ENCODE results near the gene LDLRAD3. TPM values are rescaled to one million over a fixed set of nuclear protein-coding genes. Genes with fewer than 3 reads are reported as not detected.
A peak's percentile ranks its signal among the peaks of the same experiment; 100 is the strongest.
"Not testable (repeated sequence)": the region's sequence is repeated elsewhere in the genome, so short reads cannot be mapped to it uniquely, and the experiment has no call there.

LDLRAD3 gene
- total RNA-seq, 2 donors from 2014 or later: 0.10 to 1.8 TPM

DNA sequence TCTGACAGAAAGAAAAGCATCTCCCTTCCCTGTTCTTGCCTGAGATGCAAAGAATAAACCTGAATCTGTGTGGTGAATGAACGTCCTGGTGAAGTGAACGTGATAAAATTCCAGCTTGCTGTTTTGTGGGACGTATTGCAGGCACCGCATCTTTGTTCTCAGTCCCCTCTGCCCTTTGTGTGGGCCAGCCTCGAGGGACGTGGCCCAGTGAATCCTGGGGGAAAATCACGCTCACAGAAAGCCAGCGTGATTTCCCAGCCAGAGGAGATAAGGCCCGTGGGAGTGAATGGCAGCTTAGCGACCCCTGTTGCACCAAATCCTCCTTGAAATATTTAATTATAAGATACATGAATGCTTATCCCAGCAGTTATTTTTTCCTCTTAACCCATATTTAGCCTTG lies 216.2 kb downstream of the LDLRAD3 start:
- H3K4me1 Mint-ChIP-seq (ENCODE audit: low read depth in 2 of 2): no peaks in the 10 kb centered on the region
- H3K27me3 Mint-ChIP-seq: peaks cover 18 to 39% of the 10 kb centered on the region in 2 donors
- H3K36me3 Mint-ChIP-seq: no peaks in the 10 kb centered on the region
- ATAC-seq: no peak
- no peak overlapping the region for H3K4me3 Mint-ChIP-seq
- H3K27ac Mint-ChIP-seq: no peak overlapping the region
- no peak for DNase-seq (ENCODE audit: low spot score)
- no peaks in the 10 kb centered on the region for H3K9me3 Mint-ChIP-seq

DNA sequence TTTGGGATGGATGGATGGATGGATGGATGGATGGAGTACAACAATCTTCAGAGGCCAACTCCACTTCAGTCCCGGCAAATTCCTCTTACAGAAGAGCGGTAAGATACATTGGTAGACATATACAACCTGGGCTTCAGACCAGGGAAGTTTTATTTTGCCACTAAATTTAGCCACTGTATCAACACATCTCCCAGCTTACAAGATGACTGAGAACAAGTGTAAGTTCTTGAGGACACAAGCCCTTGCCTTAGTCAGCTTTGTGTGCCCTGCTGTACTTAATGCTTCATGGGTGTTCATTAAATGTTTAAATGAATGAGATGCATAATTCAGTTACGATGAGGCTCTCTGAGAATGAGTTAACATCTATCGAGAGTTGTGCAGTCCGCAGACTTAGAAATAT lies 217.7 kb downstream of the LDLRAD3 start:
- H3K4me1 Mint-ChIP-seq (ENCODE audit: low read depth in 2 of 2): no peaks in the 10 kb centered on the region
- ATAC-seq (no peak), DNase-seq (ENCODE audit: low spot score) (no peak)
- no peaks in the 10 kb centered on the region for H3K9me3 Mint-ChIP-seq
- no peaks in the 10 kb centered on the region for H3K36me3 Mint-ChIP-seq
- no peak overlapping the region for H3K27ac Mint-ChIP-seq
- no peak overlapping the region for H3K4me3 Mint-ChIP-seq
- H3K27me3 Mint-ChIP-seq: peaks cover 24 to 47% of the 10 kb centered on the region in 2 donors

DNA sequence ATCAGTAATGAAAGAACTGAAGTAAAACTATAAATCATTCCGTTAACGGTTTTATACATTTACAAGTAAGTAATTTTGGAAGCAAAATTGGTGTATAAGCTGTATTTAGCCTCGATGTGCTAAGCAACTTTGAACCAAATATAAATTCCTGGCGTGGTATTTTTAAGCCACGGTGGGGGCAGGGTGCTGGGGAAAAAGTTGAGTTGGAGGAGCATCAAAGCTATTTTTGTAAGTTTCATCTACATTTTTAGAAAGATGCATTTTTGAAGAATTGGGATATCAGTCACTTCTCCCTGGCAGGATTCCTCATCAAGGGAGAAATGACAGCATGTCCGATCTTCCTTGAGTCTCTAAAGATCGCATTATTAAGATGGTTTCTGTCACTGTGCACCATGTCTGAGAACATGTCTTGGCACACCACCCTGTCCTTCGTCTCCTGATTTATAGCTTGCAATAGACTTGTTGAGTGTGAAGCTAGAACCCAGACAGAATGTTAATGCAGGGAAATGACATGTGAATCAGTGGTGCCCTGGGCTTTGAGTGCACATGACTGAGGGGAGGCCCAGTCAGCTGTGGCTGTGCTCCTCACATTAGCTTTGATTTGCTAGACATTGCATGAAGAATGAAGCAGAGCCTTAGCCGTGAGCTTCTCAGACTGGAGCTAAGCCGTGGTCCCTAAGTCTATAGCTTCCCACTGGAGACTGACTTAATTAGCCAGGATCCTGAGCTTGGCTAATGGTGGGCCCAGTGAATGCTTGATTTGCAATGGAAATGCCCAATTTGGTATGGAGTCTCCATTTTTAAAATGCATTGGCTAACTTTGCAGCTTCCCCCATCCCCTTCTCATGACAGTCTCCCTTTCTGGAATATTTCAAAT lies 218.4 kb downstream of the LDLRAD3 start:
- Mint-ChIP-seq H3K4me1 (ENCODE audit: low read depth in 2 of 2) (no peaks in the 10 kb centered on the region), H3K4me3 (no peak overlapping the region)
- DNase-seq (ENCODE audit: low spot score): no peak

DNA sequence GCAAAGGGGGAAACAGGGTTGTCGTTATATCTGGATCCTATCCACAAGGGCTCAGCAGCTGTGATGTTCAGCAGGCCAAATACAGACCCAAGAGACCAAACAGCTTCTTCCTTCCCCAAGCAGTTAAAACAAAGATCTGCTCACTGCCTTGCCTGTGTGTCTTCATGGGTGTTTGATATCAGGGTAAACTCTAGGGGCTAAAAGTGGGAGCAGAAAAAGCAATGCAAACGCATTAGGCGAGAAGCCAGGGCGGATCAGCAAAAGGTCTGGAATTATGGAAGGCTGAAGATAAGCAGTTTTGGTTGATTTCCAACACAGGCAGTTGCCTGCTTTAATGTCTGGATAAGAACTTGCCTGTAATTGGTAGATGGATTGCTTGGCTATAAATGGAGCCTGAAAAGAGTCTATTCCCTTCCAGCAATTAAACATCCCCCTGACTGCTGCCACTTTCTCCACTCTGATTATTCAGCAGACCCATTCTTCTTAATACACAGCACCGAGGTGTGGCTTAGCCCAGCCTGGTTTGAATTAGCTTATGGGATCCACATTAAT lies 219.1 kb downstream of the LDLRAD3 start:
- no peaks in the 10 kb centered on the region for H3K4me1 Mint-ChIP-seq (ENCODE audit: low read depth in 2 of 2)
- H3K36me3 Mint-ChIP-seq: no peaks in the 10 kb centered on the region
- no peaks in the 10 kb centered on the region for H3K9me3 Mint-ChIP-seq
- peaks cover 26 to 60% of the 10 kb centered on the region in 2 donors for H3K27me3 Mint-ChIP-seq
- ATAC-seq (peak in 1 of 2 donors; percentile 15), DNase-seq (ENCODE audit: low spot score) (no peak)
- no peak overlapping the region for H3K27ac Mint-ChIP-seq
- no peak overlapping the region for H3K4me3 Mint-ChIP-seq

More for the DNA sequence above, 218.4 kb downstream of the LDLRAD3 start:
- peaks cover 24 to 53% of the 10 kb centered on the region in 2 donors for H3K27me3 Mint-ChIP-seq
- ATAC-seq: no peak
- no peak overlapping the region for H3K27ac Mint-ChIP-seq
- no peaks in the 10 kb centered on the region for H3K36me3 Mint-ChIP-seq
- no peaks in the 10 kb centered on the region for H3K9me3 Mint-ChIP-seq

DNA sequence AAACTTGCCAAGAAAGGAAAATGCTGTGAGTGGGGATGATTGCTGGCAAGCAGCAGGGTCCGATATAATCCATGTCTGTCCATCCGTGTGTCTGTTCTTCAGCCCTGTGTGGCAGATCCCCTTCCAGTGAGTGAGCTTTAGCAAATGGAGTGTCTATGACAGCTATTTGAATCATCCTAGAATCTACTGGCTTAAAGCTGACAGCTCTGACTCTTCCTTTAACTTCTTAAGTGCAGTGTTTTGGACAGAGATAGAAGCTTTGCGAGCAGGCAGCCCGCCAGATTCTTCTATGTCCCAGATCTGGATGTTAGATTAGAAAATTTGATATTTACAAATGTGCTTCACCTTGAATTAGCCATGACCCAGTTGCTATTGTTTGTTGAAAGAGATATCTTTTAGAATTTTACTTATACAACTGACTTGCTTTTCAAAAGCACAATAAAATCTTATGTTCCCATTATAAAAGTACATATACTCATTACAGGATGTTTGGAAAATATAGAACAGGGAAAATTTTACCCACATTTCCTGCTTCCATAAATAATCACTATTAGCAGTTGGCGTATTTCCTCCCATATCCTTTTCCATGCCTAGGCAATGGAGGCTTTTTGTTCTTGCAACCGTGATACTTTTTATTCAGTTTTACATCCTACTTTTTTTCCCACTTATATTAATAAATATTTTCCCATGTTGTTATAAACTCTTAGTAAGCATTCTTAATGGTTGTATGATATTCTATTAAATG lies 220.8 kb downstream of the LDLRAD3 start:
- DNase-seq (ENCODE audit: low spot score) (no peak), ATAC-seq (peak in 1 of 2 donors; percentile 45)

DNA sequence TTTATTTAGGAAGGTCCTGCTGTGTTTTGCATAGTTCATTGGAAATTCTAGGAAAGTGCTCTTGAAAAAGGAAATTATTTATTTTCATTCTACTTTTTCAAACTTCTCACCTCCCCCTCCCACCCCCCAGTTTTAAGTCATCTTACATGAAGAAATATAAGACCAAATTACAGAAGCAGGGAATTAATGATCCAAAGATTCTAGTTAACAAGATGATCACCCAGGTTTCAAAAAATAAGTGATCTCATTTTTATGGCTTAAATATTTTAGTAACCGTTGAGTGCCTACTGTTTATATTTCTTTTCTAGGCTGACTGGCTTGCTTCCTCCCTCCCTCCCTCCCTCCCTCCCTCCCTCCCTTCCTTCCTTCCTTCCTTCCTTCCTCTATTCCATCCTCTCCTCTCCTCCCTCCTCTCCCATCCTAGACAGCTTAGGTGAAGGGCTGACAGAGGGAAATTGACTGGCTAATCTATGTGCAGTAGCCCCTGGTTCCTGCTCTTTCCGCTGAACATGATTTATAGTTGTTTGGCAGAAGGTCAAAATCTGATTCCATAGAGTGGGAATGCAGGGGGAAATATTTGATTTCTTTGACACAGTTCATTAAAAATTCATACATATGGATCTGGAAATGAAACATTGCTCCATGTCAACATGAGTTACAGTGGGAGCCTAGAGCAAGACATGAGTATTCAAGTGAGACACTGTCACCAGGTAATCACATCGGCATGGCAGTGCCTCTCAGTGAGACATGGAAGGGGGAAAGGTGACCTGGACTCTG lies 221.9 kb downstream of the LDLRAD3 start:
- Mint-ChIP-seq H3K36me3 (no peaks in the 10 kb centered on the region), H3K4me1 (ENCODE audit: low read depth in 2 of 2) (no peaks in the 10 kb centered on the region), H3K9me3 (no peaks in the 10 kb centered on the region), H3K27ac (no peak overlapping the region), H3K27me3 (peaks cover 27 to 53% of the 10 kb centered on the region in 2 donors), H3K4me3 (no peak overlapping the region)
- DNase-seq (ENCODE audit: low spot score) (no peak), ATAC-seq (no peak)

More for the DNA sequence above, 220.8 kb downstream of the LDLRAD3 start:
- Mint-ChIP-seq H3K27ac (no peak overlapping the region), H3K36me3 (no peaks in the 10 kb centered on the region), H3K4me3 (no peak overlapping the region), H3K9me3 (no peaks in the 10 kb centered on the region), H3K4me1 (ENCODE audit: low read depth in 2 of 2) (no peaks in the 10 kb centered on the region), H3K27me3 (peaks cover 25 to 53% of the 10 kb centered on the region in 2 donors)

DNA sequence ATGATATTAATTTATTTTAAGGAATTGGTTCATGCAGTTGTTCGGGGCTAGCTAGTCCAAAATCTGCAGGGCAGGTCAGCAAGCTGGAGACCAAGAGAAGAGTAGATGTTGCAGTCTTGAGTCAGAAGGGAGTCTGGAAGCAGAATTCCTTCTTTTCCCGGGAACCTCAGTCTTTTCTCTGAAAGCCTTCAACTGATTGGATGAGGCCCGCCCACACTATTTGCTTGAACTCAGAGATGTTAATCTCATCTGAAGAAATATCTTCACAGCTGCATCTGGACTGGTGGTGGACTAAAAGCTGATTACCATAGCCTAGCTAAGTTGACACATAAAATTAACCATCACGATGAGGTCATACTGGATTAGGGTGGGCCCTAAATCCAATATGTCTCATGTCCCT lies 223.2 kb downstream of the LDLRAD3 start:
- H3K9me3 Mint-ChIP-seq: peaks cover 5% of the 10 kb centered on the region
- H3K27ac Mint-ChIP-seq: no peak overlapping the region
- ATAC-seq: no peak
- peaks cover 39 to 65% of the 10 kb centered on the region in 2 donors for H3K27me3 Mint-ChIP-seq
- no peaks in the 10 kb centered on the region for H3K36me3 Mint-ChIP-seq
- H3K4me3 Mint-ChIP-seq: no peak overlapping the region
- no peaks in the 10 kb centered on the region for H3K4me1 Mint-ChIP-seq (ENCODE audit: low read depth in 2 of 2)
- no peak for DNase-seq (ENCODE audit: low spot score)

DNA sequence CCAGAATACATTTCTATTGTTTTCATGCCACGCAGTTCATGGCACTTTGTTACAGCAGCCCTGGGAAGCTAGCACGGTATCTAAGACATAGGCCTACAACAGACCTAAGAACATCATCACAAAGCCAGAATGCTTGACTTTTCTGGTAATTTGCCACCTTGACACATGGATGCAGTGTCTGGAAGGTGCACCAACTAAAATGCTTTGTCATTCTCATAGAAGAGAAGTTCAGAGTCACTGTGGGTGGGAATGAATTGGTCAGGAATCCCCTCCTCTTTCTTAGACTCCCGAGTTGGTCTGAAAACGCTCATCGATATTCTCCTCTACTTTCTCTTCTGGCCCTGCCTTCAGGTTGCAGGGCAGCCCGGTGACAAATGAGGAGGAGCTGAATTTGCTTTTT lies 223.9 kb downstream of the LDLRAD3 start:
- no peaks in the 10 kb centered on the region for H3K36me3 Mint-ChIP-seq
- peaks cover 5% of the 10 kb centered on the region for H3K9me3 Mint-ChIP-seq
- DNase-seq (ENCODE audit: low spot score) (no peak), ATAC-seq (no peak)
- no peak overlapping the region for H3K4me3 Mint-ChIP-seq
- peaks cover 42 to 59% of the 10 kb centered on the region in 2 donors for H3K27me3 Mint-ChIP-seq
- no peaks in the 10 kb centered on the region for H3K4me1 Mint-ChIP-seq (ENCODE audit: low read depth in 2 of 2)
- H3K27ac Mint-ChIP-seq: no peak overlapping the region

DNA sequence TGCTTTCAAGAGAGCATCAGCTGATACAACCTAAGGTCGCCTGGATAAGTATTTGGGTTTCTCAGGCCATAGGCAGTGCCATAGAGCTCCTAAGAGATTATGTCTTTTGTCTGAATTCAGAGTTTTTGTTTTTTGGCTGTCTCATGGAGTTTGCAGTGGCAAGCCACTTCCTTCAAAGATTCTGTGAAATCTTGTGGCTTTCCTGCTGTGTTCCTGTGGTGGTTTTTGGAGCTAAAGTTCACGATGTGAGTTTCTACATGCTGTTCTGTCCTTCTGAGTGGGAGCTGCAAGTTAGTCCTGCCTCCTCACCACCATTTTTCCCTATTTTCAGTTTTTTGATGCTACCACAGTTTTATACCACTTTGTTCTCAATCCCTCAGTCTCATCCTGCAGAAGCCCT lies 234.0 kb downstream of the LDLRAD3 start:
- no peak for ATAC-seq
- DNase-seq (ENCODE audit: low spot score): no peak
- Mint-ChIP-seq H3K4me1 (ENCODE audit: low read depth in 2 of 2) (peaks cover 17 to 20% of the 10 kb centered on the region in 2 donors), H3K27ac (no peak overlapping the region), H3K4me3 (peak overlapping the region; percentile 19), H3K36me3 (no peaks in the 10 kb centered on the region), H3K27me3 (peaks cover 37 to 56% of the 10 kb centered on the region in 2 donors), H3K9me3 (peaks cover 2% of the 10 kb centered on the region)

DNA sequence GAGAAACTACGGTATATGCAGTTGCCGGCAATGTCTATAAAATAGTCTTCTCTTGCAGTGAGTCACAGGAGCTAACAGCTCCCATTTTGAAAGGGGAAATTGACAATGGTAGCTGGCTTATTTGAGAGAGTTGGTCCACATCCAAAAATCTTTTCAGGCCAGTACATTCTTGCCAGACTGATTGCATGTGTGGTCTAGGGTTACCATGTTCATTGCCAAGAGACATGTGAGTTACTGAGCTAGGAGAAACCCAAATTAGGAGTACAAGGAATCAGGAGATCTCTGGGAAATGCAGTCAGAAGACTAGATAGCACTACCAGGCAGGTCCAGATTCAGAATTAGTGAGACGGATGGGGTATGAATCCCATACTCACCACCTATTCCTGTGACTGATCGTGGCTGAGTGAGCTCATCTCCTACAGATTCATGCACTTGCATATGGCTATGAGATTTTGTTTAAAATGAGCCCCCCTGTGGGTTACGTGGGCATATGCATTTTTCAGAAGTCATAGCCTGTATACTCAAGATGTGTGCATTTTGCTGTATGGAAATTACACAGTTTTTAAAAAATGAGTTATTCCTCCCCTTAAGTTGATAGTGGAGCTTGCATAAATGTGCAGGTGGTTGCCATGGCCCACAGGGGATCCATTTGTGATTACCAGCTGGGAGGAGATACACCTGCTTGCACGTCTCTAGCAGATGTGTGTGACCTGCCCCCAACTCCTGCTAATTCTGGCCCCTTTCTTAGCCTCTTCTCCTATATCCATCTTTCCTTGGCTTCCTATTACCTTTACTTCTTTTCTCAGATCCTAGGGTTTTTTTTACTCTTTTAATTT lies 242.7 kb downstream of the LDLRAD3 start:
- Mint-ChIP-seq H3K27ac (no peak overlapping the region), H3K27me3 (peaks cover 13 to 14% of the 10 kb centered on the region in 2 donors), H3K9me3 (no peaks in the 10 kb centered on the region), H3K36me3 (no peaks in the 10 kb centered on the region), H3K4me3 (no peak overlapping the region), H3K4me1 (ENCODE audit: low read depth in 2 of 2) (no peaks in the 10 kb centered on the region)
- DNase-seq (ENCODE audit: low spot score): no peak
- no peak for ATAC-seq

DNA sequence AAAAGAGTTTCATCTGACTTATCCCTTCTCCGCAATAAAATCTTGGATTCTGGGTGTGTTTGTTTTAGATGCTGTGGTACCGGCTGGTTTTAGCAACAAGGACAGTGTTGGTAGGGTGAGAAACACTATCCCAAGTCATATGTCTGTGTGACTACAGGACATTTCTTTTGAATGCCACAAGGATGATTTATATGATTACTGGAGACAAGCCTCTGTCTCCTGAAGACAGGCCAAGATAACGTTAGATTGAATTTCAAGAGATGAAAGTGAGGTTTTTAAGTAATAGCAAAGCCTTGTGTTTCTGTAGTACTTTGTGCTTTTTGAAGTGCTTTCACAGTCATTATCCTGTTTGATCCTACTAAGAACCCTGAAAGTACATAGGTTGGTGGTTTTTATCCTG lies 243.8 kb downstream of the LDLRAD3 start:
- Mint-ChIP-seq H3K4me3 (no peak overlapping the region), H3K36me3 (no peaks in the 10 kb centered on the region), H3K9me3 (no peaks in the 10 kb centered on the region), H3K27me3 (peaks cover 8 to 10% of the 10 kb centered on the region in 2 donors), H3K4me1 (ENCODE audit: low read depth in 2 of 2) (no peaks in the 10 kb centered on the region), H3K27ac (no peak overlapping the region)
- no peak for ATAC-seq
- no peak for DNase-seq (ENCODE audit: low spot score)

DNA sequence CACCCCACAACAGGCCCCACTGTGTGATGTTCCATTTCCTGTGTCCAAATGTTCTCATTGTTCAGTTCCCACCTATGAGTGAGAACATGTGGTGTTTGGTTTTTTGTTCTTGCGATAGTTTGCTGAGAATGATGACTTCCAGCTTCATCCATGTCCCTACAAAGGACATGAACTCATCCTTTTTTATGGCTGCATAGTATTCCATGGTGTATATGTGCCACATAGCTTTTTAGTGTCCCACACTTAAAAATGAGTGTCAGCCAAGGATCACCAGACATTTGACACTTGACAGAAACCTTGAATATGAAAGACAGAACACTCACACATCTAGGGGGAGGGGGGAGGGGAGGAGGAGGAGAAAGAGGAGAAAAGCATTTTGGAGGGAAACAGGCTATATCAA lies 245.9 kb downstream of the LDLRAD3 start:
- not testable (repeated sequence) for DNase-seq (ENCODE audit: low spot score); ATAC-seq; H3K27ac Mint-ChIP-seq

DNA sequence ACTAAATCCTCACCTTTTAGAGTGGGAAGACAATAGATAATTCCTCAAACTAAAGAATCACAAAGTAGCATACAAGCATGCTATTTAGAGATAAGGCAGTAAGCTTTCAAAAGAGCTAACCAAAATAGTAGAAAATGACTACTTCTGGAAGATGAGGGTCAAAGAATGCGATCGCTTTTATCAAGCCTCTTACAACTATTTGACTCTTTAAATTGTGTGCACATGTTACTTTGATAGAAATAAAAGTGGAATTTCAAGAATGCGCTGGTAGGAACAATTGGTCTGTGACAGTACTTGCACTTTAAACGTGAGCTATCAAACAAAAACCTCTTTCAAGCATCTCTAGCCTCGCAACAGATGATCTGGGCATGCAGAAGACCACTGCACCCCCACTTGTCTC lies 248.1 kb downstream of the LDLRAD3 start:
- Mint-ChIP-seq H3K27me3 (peaks cover 8 to 10% of the 10 kb centered on the region in 2 donors), H3K9me3 (no peaks in the 10 kb centered on the region), H3K4me3 (no peak overlapping the region), H3K36me3 (no peaks in the 10 kb centered on the region), H3K27ac (no peak overlapping the region), H3K4me1 (ENCODE audit: low read depth in 2 of 2) (no peaks in the 10 kb centered on the region)
- DNase-seq (ENCODE audit: low spot score) (no peak), ATAC-seq (no peak)

More for the DNA sequence above, 245.9 kb downstream of the LDLRAD3 start:
- H3K9me3 Mint-ChIP-seq; H3K36me3 Mint-ChIP-seq; H3K4me3 Mint-ChIP-seq; H3K4me1 Mint-ChIP-seq (ENCODE audit: low read depth in 2 of 2): not testable (repeated sequence)
- peaks cover 8 to 13% of the 10 kb centered on the region in 2 donors for H3K27me3 Mint-ChIP-seq
